ENCODE measurements around the gene MBD1.
"Not testable (repeated sequence)": the region's sequence is repeated elsewhere in the genome, so short reads cannot be mapped to it uniquely, and the experiment has no call there.

Gene MBD1

DNA sequence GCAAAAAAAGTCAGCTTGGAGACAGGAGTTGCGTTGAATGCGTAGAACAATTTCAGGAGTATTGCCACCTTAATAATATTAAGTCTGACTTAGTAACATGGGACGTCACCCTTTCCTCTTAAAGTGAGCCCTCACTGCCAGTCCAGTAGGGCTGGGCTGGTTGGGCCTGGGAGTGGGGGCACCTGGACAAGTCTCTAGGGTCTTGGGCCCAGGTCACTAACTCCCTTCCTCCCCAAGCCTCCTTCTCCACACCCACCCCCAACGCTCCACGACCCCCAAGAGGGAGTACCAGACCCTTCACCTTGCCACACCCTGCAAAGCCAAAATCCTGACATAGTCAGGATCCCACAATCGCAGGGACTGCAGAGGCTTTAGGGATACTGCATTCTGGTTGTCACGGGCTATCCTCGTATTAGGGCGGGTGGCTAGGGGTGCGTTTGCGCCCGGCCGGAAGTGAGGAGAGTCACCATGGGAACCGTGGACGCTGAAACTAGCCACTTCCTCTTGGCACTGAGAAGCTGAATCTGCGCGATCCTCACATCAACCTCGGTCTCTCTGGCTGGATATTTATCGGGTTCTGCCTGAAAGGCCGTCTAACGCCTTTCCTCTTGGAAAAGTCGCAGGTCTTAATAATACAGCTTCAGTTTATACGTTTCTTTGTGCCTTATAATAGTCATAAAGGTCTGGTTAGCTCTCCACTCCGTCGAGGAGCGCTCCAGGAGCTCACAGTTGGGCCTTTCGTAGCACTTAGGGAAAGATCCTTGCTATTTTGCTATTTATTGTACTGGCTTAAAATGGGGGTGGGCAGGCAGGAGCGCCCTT, 16.5 kb upstream of the MBD1 start:
- in situ Hi-C loops (cut with HindIII; ENCODE audit: low sequenced_read_pairs): no loop called here

DNA sequence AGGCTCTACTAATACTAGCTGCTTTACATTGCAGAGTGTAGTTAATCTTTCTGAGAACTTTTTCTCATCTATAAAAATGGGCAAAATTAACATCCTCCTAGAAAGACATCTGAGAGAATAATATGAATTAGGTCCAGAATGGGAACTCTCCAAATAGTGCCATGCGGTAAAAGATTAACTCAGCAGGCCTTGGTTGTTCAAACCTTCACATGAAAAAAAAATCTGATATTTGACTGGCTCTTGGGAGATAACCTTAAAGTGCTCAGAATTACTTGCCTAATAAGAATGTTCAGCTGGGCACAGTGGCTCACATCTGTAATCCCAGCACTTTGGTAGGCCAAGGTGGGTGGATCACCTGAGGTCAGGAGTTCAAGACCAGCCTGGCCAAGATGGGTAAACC, 11.7 kb upstream of the MBD1 start:
- in situ Hi-C loops (cut with HindIII; ENCODE audit: low sequenced_read_pairs): no loop called here

DNA sequence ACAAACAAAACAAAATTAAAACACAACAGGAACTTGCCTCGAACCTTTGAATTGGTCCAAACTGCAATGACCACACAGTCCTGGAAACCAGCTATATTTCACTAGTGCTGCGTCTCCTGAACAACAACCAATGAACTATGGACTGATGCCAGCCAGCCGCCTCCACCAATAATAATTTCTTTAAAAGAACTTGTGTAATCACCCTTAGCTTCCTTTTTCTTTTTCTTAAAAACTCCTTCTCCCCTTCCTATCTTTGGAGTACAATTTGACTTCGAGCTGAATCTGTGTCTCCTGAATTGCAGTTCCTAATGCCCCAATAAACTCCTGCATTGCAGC, 7.8 kb upstream of the MBD1 start:
- in situ Hi-C loops (cut with HindIII; ENCODE audit: low sequenced_read_pairs): no loop called here

DNA sequence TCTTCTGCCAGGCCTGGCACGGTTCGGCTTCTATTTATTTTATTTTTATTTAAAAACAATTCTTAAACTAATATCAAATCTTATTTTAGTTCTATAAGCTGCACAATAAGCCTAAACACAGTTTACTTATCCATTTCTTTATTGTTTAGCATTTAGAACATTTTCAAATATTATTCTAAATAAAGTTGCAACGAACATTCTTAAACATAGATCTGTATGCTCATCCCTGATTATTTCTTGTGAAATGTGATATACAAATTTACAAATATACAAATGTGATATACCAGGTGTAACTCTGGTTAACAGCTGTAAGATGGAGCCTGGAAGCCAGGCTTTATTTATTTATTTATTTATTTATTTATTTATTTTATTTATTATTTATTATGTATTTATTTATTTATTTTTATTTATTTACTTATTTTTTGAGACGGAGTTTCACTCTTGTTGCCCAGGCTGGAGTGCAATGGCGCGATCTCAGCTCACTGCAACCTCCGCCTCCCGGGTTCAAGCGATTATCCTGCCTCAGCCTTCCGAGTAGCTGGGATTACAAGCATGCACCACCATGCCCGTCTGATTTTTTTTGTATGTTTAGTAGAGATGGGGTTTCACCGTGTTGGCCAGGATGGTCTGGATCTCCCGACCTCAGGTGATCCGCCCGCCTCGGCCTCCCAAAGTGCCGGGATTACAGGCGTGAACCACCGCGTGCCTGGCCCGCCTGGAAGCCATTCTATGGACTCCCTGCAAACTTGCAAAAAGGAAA, 7.2 kb upstream of the MBD1 start:
- in situ Hi-C loops (cut with HindIII; ENCODE audit: low sequenced_read_pairs): not testable (repeated sequence)

DNA sequence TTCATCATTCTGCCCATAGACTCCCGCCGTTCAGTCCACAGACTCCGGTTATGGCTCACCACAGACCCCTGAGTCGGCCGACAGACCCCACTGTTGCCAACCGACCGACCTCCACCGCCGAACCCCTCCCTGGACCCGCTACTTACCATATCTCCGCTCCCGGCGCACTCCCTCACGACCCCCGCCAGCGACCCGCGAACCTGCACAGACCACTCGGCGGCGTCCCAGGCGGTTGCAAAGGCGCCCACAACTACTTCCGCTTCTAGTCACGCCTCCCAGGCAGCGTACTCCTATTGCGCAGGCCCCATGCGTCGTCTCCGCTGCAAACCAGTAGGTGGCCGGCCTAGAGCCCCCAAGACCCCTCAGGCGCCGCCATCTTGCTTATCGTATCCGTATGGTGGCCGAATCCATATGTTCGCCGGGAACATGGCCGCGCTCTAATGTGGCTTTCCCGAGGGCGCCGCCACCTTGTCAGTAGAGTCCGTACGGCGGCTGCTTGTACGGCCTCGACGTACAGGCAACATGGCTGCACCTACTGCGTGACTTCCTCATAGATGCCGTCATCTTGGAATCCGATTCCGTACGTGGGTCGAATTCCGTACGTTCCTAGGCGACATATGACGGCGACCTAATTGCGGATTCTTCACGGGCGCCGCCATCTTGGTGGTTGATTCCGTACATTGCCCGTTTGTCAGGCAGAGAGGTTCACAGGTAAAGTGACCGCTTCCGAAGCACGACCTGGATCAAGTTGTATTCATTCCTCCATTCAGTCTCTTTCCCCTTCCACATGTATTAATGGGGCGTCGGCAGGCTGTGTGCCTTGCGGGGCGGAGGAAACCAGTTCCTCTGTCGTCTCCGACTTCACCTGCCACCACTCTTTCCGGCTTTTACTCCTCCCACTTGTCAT, 6.4 kb upstream of the MBD1 start, which contains the start of gene CXXC1:
CXXC1 (minus strand) TSS at position 252 of the 907 bp plus-strand sequence; CDS start at position 149, 103 bp downstream.
- in situ Hi-C loops (cut with HindIII; ENCODE audit: low sequenced_read_pairs): no loop called here

DNA sequence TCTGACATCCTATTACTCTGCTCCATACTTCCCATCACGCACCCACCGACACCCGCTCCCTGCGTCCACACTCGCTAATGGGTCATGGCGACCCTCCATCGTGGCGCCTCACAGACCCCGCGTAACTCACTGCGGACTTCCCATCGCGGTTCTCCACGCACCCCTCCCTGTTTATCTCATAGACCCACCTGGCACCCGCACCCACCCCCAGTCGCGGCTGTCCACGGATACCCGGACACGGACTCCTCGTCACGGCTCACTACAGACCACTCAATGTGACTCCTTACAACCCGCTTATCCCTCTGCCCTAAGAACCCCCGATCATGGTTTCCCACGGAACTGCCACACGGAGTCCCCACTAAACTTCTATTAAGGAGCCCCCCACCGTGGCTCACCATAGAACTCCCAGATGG, 5.7 kb upstream of the MBD1 start:
- in situ Hi-C loops (cut with HindIII; ENCODE audit: low sequenced_read_pairs): no loop called here

DNA sequence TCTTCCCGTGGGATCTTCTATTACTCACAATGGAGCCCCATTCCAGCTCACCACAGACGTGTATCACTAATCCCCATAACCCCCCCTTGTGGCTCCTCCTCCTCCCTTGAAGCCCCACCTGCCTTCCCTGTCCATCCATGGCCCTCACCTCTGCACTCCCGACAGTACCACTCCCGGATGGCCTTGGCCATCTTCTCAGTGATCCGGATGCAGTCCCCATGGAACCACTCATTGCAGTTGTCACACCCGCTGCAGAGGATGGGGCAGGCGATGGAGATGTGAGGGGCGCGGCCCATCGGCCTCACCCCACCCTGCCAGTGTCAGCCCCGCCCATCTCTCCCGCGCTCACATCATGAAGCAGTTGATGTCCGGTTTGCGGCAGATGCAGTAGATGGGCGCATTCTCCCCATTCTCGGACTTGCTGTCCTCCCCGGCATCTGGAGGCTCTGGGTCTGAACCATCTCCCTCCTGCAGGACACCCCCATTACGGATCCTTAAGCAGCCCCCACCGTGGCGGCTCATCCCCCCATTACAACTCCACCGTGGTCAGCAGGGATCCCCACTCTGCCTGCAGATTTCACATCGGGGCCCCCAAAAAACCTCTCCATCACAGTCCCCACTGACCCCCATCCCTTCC, 5.2 kb upstream of the MBD1 start:
- in situ Hi-C loops (cut with HindIII; ENCODE audit: low sequenced_read_pairs): no loop called here

DNA sequence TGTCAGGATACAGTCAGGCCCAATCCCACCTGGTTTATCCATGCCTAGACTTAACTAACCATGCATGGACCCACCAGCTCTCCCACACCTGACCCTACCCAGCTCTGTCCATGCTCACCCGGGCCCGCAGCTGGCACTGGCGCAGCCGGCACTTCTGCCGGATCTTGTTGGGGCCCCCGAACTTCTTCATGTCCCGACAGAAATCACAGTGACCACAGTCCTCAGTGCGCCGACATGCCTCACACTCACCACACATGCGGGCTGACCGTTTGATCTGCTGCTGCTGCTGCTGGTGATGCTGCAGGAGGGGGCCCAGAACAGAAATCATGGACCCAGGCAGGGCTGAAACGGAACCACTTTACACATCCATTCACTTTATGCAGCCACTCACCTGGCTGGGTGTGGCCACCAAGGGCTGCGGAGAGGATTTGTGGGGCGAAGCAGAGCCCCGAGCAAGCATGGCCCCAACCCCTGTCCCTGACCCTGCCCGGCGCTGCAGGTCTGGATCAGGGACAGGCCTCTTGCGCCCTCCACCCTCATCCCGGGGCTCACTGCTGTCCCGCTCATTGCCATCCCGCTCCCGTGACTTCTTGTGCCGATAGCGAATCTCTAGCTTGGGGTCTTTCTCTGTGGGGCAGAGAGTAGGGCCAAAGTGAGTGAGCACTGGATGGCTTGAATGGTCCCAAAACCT, 4.5 kb upstream of the MBD1 start:
- in situ Hi-C loops (cut with HindIII; ENCODE audit: low sequenced_read_pairs): no loop called here

DNA sequence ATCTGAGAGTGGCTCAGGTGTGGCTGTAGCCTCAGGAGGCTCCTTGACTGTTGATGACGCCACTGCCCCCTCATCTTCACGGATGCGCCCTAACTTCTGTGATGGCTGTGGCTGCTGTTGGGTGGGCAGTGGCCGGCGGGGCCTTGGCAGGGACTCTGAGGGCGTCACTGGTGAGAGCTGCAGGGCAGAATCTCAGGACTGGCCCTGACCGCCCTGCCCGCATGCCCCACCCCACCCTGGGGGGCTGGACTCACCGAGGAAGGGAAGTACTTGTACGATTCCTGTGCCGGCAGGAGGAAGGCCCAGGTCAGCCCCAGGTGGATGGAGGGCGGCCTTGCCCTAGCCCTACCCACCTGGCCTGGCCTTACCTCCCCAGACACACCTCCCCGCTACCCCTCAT, 3.7 kb upstream of the MBD1 start:
- in situ Hi-C loops (cut with HindIII; ENCODE audit: low sequenced_read_pairs): no loop called here

DNA sequence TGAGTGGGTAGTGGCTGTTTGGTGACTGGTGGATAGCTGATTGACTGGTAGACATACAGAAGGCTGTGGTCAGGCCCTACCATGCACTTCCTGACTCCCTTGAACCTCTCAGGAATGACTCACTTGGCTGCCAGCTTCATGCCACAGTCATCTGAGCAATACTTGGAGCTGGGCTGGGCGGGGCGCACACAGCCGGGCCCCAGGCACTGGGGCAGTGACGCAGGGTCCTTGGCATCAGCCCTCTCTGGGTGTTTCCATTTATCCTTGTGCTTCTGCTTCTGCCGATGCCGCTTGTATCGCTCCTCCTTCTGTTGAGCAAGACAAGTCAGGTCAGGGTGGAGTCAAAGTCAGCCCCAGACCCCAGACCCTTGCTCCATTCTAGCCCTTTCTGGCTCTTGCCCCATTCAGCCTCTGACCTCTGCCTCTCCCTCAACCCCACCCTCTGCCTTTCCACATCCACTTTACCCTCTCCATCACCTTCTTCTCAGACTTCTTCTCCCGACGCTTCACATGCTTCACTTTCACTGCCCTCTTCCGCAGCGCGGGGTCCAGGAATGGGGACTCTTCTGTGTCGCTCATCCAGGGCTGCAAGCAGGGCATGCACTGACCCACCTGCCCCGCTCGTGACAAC, 3.0 kb upstream of the MBD1 start:
- in situ Hi-C loops (cut with HindIII; ENCODE audit: low sequenced_read_pairs): no loop called here

DNA sequence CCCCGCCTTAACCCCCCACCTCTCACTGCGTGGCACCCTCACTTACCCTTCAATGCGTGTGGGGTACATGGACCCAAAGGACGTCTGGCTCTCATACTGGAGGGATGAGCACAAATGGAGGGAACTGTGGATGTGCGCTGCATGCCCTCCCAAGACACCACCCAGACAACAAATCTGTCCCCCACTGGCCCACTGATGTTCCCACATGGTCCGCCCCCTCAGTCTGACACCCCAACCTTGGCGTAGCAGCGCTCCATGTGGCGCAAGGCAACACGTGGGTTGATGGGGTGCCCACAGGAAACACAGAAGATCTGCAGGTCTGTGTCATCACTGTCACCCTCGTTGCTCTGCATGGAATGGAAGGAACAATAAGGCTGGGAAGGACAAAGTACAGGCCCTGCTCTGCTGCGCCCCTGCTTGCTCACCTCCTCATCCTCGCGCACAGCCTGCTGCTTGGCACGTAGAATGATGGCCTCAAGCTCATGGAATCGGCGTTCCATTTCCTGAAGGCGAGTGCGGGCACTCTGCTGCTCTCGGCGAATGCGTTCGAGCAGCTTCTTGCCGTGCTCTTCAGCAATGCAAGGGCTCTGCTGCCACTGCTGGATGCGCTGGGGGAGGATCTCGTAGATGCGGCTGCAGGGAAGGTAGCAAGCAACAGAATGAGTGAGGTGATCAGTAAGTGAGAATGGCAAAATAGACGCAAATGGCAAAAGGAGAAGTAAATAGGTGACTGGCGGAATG, 2.3 kb upstream of the MBD1 start:
- in situ Hi-C loops (cut with HindIII; ENCODE audit: low sequenced_read_pairs): no loop called here

DNA sequence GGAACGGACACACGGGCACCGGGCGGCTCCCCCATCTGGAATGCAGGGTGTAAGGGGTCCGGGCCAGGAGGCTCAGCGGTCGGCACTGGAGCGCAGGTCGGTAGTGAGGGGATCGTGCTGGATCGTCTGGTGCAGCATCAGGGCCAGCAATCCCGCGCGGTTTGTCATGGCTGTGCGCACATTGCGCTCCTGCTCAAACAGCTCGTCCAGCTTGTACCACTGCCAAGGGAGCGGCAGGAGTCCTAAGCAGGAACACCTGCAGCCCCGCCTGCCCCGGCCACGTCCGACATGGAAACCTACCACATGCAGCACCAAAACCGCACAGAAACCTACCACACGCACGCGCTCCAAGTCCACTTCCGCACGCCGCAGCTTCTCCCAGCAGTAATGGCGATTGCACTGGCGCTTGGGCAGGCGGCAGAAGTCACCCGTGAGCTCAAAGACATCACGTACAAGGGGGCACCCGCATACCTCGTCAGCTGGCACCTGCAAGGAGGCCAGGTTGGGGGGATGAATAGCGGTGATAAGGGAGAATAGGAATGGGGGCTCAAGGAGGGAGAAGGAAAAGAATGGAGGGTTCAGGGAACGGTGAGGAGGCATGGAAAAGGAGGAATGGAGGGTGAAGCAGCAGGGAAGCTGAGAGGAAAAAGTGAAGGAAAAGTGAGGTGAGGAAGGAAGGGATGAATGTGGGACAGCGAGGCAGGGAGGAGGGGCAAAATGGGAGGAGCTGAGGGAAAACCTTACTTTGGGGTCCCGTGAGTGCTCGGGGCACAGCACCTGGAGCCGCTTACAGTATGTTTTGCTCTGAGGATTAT, 1.4 kb upstream of the MBD1 start:
- in situ Hi-C loops (cut with HindIII; ENCODE audit: low sequenced_read_pairs): no loop called here

DNA sequence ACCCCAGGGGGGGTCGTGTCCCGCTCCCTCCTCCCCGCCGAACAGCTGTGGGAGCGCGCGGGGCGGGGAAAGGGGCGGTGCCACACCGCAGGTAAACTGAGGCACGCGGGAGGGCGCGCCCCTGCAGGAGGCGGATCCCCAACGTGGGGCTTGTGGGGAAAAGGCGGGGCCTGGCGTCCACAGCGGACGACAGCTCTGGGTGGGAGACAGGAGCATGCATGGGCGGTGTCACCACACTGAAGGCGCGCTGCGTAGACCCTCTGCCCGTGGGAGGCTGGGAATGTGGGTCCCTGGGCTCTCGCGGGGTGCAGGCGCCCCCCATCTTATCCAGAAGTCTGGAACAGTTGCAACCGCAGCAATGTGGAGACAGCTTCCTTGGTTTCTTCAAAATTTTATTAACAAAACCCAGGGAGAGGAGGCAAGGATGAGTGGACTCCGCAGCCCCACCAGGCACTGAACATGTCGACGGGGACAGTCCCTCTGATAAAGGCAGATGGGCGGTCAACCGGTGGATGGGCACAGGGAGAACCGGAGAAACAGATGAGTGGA, 723 bp upstream of the MBD1 start:
- in situ Hi-C loops (cut with HindIII; ENCODE audit: low sequenced_read_pairs): no loop called here

DNA sequence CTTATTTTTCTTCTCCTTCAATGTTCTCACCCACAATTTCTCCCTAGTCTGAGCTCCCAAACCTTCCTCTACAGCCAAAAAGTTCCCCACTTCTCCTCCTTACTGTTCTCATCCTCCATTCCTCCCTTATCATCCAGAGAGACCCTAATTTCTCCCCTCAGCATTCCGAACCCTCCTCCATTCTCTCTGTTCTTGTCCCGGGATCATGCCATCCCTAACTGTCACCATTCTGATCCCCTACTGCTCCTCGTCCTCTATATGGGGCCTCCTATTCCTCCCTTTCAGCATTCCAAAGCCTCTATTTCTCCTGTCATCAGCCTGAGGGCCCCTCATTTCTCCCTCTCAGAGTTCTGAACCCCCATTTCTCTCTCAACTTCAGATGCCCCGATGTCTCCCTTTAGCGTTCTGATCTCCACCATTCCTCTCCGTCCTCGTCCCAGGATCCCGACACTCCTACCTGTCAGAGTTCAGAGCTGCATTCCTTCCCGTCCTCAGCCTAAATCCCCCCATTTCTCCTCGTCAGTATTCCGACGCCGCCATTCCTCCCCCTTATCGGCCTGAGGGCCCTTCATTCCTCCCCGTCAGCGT, 522 bp downstream of the MBD1 start:
- in situ Hi-C loops (cut with HindIII; ENCODE audit: low sequenced_read_pairs): no loop called here

DNA sequence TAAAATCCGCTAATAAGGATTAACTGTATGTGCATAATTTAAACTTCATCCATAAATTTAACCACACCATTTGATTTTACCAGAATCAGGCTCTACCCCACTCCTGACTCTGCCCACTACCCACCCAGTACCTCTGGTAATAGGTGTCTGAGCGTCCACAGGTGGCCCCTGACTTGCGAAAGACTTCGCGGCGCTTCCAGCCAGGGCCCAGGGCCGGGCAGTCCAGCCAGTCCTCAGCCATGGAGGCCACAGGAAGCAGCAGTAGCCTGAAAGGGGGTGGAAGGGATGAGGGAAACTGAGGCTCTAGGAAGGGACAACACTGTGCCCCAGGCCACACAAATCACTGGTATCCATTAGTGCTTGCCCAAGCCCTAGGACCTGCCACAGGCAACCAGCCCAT, 1.6 kb downstream of the MBD1 start:
- in situ Hi-C loops (cut with HindIII; ENCODE audit: low sequenced_read_pairs): no loop called here

DNA sequence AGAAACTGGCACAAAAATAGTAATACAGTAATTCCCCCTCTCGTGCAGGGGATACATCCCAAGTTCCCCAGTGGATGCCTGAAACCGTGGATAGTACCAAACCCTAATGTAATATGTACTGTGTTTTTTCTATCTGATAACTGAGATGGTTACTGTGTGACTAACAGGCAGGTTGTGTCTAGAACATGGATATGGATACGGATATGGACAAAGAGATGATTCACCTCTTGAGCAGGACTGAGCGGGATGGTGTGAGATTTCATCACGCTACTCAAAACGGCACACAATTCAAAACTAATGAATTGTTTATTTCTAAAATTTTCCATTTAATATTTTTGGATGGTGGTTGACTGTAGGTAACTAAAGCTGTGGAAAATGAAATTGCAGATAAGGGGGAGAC, 3.4 kb downstream of the MBD1 start:
- in situ Hi-C loops (cut with HindIII; ENCODE audit: low sequenced_read_pairs): no loop called here

DNA sequence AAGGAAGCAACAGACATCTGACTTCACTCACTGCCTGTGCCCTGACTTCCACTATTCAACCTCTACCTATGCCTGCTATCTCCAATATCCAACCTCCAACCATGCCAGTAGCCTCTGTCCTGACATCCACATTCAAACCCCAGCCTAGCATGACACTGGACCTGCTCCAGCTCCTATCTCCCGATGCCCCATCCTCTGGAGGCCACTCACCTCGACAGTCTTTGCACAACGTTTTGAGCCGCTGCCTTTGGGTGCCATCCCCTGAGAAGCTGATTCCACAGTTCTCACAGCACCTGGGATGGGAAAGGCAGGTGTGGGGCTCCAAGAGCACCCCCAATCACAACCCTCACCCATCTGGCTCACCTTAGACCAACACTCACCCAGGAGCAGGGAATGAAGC, 4.9 kb downstream of the MBD1 start:
- in situ Hi-C loops (cut with HindIII; ENCODE audit: low sequenced_read_pairs): no loop called here

Measured in DLD1 (cell line).